NAMALWA (cell line): ENCODE measurements around the gene RAB15.
A peak's percentile ranks its signal among the peaks of the same experiment; 100 is the strongest.

Experiments
- DNase-seq: peaks from one replicate; pipeline ENCODE4 v3.0.0-alpha.2; 2015; ENCODE audit warnings: low spot score

The RAB15 gene

DNA sequence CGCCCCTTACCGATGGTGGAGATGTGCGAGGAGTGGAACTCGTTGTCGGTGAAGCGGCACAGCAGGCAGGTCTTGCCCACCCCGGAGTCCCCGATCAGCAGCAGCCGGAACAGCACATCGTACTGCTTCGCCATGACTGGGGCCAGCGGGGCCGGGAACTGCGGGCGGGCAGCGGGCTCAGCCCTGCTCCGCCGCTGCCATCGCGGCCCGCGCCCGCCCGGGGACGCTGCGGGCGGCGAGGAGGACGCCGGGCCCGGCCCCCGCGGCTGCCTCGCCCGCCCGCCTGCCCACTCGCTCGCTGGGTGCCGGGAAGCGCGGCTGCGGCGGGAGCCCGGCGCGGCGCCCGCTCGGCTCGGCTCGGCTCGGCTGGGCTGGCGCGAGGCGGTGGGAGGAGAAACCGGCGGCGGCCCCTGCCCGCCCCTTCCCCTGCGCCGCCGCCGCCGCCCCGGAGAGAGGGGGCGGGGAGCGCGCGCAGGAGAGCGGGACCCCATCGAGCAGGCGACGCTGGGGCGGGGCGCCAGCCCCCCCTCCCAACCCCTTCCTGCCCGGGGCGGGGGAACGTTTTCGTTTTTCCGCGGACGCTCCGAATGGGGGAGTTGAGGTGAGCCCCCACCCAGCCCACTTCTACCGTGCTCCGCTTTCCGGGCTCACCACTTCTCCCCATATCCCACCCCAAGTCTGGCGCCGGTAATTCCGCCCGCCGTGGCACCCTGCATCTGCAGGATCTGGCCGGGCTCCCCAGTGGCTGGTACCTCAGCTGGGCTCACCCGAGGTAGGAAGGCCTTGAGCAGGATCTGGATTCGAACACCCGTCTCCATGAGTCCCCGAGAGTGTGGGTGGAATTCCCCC is at the start of gene RAB15:
TSS of gene RAB15 (minus strand) at position 394 of the 849 bp plus-strand sequence. CDS start at position 134, 260 bp downstream.
- DNase-seq, result peak; percentile 15

DNA sequence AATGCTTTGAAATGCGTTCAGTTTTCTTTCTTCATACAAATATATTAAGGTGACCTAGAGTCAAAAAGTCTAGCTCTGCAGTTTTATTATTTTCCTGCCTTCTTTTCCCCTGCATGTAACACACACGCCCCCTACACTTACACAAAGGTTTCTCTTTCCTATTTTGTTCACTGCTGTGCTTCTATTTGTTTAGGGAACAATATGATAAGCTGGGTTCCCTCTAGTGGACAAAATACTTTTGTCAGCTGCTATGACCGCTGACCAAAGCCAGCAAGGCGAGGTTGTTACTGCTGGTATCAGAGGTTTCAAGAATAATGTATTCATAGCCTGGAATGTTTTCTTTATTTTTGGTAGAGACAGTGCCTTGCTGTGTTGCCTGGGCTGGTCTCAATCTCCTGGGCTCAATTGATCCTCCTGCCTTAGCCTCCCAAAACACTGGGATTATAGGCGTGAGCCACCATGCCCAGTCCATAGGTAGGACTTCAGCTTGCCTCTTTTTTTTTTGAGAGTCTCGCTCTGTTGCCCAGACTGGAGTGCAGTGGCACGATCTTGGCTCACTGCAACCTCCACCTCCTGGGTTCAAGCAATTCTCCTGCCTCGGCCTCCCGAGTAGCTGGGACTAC is 47.9 kb upstream of the RAB15 start:
- DNase-seq, result peak; percentile 37

DNA sequence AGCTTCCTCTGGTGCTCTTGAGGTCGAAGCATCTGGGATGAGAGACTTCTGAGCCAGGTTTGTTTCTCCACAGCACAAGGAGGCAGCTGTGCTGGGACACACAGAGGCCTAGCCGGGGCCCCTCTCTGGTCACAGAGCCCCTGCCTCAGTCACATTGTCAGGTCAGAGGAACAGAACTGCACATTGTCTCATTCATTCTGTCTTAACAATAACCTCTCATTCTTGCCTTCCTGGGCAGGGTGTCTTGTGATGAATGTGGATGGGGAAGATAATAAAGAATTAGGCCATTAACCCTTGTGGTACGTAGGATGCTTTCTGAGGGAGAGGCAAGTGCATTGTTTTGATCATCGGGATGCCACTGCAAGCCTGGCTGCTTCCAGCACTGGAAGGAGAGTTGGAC is 44.3 kb upstream of the RAB15 start:
- DNase-seq, result no peak

DNA sequence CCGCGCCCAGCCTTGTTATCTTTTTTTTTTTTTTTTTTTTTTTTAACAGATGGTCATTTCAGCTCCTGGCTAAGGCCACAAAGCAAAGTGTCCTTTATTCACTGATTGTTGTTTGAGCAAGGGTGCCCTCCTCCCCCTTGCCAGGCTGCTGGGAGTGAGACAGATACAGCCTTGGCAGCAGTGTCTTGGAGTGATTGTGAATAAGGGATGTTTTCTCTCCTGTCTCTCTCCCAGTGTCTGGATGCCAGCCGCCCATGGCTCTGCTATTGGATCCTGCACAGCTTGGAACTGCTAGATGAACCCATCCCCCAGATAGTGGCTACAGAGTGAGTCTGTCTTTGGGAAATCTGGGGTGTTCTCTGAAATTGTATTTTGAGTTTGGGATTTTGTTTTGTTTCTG is 43.3 kb upstream of the RAB15 start:
- no peak for DNase-seq

DNA sequence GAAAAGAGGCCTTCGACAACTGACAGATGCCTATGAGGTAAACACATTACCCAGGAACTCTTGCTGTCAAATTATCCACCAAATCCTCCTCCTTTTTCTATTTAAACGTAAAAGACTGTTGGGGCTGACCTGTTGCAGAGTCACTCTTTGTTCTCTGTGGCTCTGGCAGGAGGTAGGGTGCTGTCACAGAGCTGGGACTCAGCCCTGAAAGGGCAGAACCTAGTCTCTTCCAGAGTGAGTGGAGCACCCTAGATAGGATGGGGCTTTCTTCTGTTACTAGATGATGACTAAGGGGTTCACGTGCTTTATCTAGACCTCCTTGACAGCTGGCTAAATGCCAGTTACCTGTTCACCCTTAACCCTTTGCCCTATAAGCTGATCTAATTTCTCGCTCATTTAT is 40.2 kb upstream of the RAB15 start:
- no peak for DNase-seq

DNA sequence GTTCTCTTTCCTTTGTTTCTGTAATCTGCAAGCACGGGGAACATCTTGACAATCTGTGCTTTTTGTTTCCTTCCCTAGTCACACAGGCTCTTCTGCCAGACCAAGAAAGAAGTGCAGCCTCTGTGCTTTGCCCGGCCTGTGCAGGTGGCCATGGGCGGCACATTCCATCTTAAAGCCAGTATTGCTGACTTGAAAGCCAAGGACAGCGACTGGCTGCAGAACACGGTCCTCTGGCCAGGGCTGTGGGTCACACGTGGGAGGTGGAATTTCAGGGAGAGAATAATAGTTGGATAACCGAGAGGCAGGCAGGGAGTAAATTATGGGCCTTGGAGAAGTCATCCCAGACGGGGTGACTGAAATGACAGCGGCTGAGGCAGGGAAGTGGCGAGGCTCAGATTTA is 39.4 kb upstream of the RAB15 start:
- DNase-seq, result no peak

DNA sequence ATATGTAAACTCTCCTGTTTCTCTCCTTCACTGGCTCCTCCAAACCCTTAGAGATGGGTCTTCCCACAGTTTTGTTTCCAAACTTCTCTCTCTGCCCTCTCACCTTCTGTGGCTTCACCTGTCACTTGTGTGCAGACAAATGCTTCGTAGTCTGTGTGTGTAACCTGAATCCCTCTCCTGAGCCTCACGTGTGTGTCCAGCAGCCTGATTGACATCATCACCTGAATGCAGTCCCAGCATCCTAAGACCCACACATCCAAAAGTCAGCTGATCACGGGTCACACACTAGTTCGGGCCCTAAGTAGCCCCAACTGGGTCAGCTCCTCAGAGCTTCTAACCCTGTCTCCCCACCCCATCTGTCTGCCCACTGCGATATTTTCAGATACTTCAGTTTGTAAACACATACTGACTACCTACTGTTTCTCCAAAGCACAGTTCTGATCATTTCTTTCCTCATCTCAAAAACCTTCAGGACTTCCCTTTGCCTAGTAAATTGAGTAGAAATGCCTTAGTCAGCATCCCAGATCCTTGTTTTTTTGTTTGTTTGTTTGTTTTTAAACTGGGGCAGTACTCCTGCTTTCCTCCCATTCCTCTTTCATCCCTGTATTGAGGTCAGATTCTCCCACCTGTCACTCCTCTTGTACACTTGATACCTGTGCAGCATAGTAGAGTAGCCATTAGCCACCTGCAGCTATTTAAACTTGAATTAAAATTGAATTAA is 38.2 kb upstream of the RAB15 start:
- no peak for DNase-seq

DNA sequence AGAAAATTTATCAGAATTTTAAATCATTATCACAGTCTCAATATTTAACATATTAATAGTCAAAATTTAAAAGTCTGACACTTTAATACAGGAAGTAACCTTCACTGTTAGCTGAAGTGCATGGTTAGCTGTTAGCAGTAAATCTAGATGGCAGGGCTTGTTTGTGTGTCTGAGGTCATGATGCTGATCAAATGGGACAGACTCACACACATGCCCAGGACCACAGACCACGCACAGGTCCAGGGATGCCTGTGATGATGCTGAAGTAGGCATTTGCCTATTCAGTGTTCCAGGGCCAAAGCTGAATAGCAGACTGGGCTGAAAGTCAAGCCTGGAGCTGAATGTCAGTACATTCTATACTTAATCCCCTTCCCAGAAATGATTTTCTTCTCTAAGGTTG is 35.1 kb upstream of the RAB15 start:
- DNase-seq, result no peak

DNA sequence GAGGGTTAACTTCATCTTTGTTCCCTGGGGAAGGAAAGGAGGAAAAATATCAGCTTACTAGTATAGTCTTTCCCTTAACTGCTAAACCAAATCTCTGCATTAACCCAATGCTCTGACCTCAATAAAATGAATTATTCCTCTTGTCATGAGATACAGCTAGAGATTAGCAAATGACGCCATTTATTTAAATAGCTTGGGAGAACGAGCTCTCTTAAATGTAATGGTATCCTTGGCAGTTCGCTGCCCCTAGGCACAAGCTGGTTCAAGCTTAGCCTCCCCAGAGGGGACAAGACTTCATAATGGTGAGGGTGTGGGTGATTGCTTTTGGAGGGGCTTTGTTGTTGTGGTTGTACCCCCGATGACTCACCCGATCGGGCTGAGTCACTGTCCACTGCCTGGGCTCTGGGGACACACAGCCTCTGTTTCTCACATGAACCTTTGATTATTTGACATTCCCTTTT is 34.2 kb upstream of the RAB15 start:
- DNase-seq, result no peak

DNA sequence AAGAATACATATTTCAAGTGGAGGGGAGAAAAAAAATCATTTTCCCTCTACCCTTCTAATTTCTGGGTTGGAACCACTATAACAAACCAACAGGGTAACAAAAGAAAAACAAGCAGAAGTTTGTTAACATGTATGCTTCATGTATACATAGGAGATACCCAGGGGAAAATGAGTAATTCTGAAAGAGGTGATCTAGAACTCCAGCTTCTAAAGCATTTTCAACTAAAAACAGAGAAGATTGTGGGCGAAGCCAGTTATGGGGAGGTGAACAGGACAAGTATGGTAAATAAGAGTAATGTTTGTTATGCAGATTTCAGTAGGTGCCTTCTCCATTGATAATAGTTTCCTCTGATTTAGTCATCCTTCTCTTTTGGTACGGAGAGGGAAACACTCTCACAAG is 31.3 kb upstream of the RAB15 start:
- DNase-seq, result no peak

DNA sequence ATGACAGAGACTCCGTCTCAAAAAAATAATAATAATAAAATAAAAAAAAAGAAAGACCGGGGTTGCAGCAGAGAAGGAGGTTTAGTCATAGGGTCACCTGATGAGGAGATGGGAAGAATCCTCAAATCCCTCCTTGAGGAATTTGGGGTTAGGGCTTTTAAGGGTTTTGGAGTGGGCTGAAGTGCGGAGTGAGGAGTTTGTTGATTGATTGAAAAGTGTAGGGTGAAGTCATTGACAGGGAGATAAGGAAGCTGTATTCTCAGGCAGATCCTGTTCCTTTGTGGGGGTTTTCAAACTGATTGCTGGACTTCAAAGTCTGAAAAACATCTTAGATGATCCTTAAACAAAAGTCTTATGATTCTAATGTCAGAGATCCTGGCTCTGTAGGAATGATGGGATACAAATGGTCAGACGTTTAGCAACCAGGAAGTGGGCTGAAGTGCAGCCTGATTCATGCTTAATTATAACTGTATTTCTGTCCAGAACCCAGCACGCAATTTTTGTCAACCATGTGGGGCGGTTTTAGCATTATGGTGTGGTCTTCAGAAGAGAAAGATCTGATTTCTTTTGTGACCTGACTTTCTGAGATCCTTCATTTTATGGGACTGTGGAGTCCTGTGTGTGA is 30.6 kb upstream of the RAB15 start:
- DNase-seq, result no peak

DNA sequence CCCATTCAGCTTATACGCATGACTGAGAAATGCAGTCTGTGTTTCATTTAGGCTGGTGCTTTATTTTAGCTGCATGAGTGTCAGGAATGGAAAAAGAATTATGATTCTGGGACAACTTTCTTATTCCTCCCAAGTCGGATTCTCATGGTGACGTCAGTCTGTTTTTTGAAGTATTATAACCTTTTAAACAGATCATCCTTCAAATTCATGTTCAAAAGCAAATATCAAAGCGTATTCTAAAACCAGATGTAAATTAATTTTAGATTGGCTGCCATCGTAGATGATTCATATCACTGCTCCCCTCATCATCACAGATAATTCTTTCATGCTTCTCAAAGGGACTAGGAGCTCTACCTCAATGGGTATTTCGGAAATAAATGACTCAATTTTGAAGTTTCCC is 29.6 kb upstream of the RAB15 start:
- DNase-seq, result no peak

DNA sequence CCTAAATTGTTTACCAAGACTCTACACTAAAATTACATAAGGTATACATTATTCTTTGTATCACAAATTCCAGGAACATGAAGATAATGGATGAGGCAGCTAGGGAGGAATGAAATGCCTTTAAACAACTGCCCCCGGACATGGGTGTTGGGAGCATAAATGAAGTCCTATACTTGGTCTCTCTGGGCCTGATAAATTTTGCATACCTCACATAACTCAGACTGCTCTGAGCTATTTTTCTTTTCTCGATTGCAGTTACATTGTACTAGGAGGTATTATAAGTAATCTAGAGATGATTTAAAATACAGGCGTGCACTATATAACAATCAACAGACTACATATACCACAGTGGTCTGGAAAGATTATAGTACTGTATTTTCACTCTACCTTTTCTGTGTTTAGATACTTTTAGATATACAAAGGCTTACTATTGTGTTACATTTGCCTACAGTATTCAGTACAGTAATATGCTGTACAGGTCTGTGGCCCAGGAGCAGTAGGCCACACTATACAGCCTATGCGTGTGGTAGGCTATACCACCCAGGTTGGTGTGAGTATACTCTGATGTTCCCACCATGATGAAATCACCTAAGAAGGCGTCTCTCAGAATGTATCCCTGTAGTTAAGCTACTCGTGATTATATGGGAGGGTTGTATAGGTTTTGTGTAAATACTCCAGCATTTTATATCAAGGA is 28.9 kb upstream of the RAB15 start:
- DNase-seq, result no peak

DNA sequence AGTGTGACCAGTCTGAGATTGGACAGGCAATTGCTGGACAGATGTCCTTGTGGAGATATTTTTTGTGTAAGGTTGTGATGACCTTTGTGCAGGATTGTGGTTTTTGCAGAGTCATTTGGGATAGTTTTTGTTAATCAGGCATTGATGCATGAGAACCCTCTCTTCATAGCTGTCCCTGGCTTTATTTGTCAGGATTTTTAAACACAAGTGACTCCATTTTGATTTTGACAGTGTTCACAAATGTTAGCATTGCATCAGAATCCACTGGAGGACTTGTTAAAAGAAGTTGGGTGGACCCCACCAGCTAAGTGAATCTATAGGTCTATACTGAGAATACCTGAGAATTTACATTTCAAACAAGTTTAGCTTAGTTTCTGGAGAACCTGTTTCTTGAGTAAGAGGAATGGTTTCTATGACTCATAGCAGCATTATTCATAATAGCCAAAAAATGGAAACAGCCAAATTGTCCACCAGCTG is 26.4 kb upstream of the RAB15 start:
- no peak for DNase-seq

DNA sequence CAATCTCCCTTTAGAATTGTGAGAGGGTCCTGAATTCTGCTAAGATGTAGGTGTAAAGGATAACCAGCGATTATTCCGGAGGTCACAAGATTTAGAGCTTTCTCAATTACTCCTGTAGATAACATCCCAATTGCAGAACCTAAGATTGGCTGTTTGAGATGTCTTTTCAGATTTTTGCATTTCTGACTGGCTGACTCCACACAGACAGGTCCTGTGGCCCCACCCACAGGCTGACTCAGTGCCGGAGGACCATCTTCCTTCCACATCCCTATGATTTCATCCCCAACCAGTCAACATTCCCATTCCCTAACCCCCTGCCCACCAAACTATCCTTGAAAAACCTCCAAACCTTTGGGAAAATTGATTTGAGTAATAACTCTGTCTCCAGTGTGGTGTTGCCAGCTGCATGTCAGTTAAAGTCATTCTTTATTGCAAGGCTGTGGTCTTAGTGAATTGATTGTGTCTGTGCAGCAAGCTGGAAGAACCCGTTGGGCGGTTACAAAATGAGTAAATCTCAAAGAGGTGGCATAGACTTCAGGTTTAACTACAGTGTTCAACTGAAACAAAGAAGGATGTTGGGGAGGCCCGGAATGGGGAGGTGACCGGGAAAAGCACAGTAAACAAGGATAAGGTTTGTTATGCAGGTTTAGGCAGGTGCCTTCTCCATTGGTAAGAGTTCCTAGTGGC is 25.1 kb upstream of the RAB15 start:
- no peak for DNase-seq

DNA sequence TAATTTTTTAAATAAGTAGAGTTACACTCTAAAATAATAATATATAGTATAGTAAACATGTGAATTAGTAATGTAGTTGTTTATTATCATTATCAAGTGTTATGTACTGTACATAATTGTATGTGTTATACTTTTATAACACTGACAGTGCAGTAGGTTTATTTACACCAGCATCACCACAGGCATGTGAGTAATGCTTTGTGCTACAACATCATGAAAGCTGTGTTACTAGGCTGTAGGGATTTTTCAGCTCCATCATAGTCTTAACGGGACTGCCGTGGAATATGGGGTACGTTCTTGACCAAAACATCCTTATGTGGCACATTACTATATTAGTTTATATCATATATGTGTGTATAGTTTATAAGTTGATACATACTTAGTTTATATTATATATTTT is 23.2 kb upstream of the RAB15 start:
- DNase-seq, result no peak

DNA sequence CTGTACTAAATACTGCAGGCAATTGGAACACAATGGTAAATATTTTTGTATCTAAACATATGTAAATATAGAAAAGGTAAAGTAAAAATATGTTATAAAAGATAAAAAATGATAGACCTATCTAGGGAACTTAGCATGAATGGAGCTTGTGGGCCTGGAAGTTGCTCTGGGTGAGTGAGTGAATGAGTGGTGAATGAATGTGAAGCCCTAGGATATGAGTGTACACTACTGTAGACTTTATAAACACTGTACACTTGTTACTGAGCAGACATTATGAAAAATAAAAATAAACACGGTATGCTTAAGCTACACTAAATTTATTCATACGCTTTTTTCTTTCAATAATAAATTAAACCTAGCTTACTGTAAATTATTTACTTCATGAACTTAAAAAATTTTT is 22.4 kb upstream of the RAB15 start:
- DNase-seq, result no peak

DNA sequence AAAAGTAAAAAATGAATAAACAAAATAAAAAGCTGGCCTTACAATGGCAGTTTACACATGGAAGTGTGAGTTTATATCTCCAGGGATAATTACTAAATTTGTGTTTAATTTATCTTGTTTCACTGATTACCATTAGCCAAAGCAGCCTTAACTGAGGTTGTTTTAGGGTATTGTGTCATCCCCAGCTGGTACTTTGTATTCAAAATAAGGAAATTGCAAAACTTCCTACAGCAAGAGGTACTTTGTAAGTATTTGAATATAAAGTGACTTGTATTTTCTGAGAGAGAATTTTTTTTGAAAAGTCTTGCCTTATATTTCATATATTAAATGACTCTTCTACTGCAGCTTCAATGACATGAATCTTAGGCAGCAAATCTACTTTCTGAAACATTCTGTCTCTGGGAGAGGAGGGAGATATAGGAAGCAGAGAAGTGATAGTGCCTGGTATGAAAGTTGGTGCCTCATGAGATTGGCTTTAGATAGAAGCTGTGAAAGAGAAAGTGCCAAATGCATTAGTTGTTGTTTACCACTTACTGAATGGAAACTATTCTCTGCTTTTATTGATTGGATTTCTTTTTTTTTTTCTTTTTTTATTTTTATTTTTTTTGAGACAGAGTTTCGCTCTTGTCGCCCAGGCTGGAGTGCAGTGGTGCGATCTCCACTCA is 21.3 kb upstream of the RAB15 start:
- DNase-seq, result no peak

DNA sequence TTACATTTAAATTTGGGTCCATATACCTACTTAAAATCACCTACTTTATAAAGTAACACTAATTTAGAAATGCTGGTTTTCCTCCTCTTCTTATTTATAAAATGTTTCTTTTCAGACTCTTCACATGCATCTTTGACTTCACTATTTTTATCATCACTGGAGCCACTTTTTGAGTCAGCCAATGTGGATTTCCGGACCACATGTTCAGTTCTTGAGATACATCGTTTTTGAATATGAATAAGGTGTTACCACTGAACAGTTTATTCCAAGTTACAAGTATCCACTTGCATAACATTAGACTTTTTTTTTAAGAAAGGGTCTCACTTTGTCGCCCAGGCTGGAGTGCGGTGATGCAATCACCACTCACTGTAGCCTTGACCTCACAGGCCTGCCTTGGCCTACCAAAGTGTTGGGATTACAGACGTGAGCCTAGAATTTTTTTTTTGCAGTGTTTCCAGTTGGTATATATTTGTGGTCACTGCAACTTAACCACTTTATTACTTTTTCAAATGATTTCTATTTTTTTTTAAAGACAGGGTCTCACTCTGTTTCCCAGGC is 20.3 kb upstream of the RAB15 start:
- DNase-seq, result no peak

DNA sequence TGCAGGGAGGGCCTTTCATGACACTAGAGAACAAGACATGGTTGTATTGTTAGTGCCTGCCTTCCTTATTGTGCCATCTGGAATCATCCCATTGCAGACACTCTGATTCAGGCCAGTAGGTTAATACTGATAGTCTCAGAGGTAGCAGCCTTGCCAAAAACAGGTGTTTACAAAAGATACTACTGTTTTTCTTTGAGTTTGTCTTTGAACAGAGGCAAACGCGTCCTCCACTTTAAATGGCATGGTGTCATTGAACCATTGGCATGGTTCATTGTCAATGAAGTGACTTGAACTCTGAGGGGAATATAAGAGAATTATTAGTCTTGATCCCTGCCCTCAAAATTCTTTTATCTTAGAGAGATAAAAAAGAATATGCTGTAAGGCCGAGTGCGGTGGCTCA is 18.8 kb upstream of the RAB15 start:
- no peak for DNase-seq
